Ishikawa (cell line): Measurements from ENCODE around the gene STAMBPL1.
A peak's percentile ranks its signal among the peaks of the same experiment; 100 is the strongest.

ENCODE experiments used
- CEBPB ChIP-seq: IDR thresholded peaks from 2 replicates; pipeline ENCODE4 v1.6.1; 2012
- CREB1 ChIP-seq: IDR thresholded peaks from 2 replicates; pipeline ENCODE4 v1.6.1; 2012; ENCODE audit warnings: low read depth
- TF ChIP-seq, protein P1 (sequence below): IDR thresholded peaks from 2 replicates; pipeline ENCODE4 v1.6.1; 2012
- TF ChIP-seq, protein P2 (sequence below): IDR thresholded peaks from 2 replicates; pipeline ENCODE4 v1.6.1; 2012; ENCODE audit warnings: low read depth, mild to moderate bottlenecking

DNA sequence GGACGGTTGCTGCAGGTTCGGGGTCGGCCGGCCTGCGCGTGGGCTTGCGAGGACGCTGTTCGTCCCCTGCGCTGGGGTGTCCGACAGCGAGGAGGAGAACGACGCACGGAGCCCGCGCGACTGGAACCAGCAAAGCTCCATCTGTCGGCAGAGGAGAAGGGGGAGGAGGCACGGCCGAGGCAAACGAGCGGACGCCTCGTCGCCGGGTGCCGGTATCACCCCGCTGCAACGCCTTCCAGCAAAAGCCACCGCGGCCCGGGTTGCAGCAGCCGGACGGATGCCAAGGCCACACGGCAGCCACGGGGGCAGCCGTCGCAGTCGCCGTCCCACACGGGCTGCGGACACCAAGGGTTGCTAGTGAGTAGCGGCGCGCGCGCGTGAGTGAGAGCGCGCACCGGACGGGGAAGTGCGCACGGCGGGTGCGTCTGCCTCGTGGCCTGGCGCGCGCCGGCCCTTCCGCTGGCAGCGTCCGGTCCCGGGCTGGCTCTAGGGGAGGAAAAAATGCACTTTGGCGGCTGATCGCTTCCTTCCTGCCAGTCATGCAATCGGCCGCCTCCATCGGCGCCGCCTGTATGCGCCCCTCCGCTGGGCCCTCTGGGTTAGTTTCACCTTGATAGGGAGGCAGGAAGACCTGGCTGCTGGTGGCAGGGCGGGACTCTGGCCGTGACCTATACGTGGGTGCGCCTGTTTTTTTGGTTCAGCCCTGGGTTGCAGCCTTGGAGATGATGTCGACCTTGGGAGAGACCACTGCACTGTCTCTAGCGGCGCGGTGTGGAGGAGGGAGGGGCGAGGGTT lies 434 bp downstream of the STAMBPL1 start:
- TF ChIP-seq, protein P1, sequence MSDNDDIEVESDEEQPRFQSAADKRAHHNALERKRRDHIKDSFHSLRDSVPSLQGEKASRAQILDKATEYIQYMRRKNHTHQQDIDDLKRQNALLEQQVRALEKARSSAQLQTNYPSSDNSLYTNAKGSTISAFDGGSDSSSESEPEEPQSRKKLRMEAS = peak; percentile 96
- TF ChIP-seq, protein P2, sequence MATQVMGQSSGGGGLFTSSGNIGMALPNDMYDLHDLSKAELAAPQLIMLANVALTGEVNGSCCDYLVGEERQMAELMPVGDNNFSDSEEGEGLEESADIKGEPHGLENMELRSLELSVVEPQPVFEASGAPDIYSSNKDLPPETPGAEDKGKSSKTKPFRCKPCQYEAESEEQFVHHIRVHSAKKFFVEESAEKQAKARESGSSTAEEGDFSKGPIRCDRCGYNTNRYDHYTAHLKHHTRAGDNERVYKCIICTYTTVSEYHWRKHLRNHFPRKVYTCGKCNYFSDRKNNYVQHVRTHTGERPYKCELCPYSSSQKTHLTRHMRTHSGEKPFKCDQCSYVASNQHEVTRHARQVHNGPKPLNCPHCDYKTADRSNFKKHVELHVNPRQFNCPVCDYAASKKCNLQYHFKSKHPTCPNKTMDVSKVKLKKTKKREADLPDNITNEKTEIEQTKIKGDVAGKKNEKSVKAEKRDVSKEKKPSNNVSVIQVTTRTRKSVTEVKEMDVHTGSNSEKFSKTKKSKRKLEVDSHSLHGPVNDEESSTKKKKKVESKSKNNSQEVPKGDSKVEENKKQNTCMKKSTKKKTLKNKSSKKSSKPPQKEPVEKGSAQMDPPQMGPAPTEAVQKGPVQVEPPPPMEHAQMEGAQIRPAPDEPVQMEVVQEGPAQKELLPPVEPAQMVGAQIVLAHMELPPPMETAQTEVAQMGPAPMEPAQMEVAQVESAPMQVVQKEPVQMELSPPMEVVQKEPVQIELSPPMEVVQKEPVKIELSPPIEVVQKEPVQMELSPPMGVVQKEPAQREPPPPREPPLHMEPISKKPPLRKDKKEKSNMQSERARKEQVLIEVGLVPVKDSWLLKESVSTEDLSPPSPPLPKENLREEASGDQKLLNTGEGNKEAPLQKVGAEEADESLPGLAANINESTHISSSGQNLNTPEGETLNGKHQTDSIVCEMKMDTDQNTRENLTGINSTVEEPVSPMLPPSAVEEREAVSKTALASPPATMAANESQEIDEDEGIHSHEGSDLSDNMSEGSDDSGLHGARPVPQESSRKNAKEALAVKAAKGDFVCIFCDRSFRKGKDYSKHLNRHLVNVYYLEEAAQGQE = no peak
- no peak for TF ChIP-seq CREB1
- TF ChIP-seq CEBPB = 0 out of 2 replicates have a peak, but pooled peaks have one; percentile 17
